ENCODE data around the gene FKBP7.

The FKBP7 gene

DNA sequence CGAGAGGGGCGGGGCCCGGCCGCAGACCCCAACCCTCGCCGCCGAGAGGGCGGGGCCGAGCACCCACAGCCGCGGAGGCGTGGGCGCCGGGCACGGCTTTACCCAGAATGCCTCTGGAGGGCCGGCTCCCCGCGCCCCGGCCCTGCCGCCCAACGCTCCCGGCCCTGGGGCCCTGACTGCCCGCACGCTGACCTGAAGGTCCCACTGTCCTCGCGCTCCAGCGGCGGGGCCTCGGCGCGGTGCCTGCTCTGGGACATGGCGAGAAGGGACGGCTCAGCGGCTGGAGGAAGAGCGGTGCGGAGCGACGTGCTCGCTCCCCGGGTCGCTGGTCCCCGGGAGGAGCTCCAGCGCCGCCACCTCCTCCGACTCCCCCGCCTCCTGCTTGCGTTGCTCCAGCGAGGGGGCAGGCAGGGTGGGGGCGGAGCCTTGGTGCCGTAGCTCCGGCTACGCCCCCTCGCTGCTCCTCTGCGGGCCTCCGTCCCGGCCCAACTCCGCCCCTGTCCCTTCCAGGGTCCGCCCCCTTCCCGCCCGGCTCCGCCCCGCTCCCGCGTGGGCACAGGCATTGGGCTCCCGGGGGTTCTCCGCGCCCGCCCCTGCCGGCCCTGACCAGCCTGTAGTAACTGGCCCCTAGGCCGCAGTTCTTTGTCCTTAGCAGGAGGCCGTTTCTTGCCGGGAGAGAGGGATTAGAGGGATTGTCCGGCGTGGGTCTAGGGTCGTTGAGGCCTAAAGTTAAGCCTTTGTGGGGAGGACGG, 27.4 kb downstream of the FKBP7 start, which contains the start of the genes PJVK and PRKRA:
TSS of gene PJVK (plus strand) at position 605 of the 752 bp plus-strand sequence. CDS start 2,032 bp downstream, outside the sequence.
TSS of gene PRKRA (minus strand) at position 402 of the 752 bp plus-strand sequence. CDS start at position 257, 145 bp downstream.
- DNase-seq (ENCODE audit: low read depth), result peak; percentile 96
- TF ChIP-seq, protein P1, sequence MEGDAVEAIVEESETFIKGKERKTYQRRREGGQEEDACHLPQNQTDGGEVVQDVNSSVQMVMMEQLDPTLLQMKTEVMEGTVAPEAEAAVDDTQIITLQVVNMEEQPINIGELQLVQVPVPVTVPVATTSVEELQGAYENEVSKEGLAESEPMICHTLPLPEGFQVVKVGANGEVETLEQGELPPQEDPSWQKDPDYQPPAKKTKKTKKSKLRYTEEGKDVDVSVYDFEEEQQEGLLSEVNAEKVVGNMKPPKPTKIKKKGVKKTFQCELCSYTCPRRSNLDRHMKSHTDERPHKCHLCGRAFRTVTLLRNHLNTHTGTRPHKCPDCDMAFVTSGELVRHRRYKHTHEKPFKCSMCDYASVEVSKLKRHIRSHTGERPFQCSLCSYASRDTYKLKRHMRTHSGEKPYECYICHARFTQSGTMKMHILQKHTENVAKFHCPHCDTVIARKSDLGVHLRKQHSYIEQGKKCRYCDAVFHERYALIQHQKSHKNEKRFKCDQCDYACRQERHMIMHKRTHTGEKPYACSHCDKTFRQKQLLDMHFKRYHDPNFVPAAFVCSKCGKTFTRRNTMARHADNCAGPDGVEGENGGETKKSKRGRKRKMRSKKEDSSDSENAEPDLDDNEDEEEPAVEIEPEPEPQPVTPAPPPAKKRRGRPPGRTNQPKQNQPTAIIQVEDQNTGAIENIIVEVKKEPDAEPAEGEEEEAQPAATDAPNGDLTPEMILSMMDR (conservative IDR thresholded peaks at IDR 0.05; ENCODE audit: control insufficient read depth, insufficient read depth, low read depth, low read length), result no peak
- H3K4me3 ChIP-seq (ENCODE audit: control insufficient read depth, low read depth, low read length), result peak within 1 kb of the TSS; percentile 84

DNA sequence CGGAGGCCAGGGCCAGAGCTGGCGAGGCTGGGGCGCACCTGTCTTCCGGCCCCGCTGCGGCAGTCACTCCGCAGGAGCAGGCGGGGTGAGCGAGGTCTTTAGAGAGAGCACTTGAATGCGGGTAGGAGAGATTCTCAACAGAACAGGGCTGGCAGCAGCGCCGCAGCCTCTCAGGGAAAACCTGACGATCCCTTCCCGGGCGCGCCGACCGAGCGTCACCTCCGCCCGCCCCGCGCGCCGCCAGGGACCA, 28.0 kb downstream of the FKBP7 start:
- no peak for DNase-seq (ENCODE audit: low read depth)
- TF ChIP-seq, protein P1 (conservative IDR thresholded peaks at IDR 0.05; ENCODE audit: control insufficient read depth, insufficient read depth, low read depth, low read length), result no peak
- H3K4me3 ChIP-seq (ENCODE audit: control insufficient read depth, low read depth, low read length), result peak overlapping the region; percentile 84

- peak overlapping the region; percentile 84 for H3K4me3 ChIP-seq (ENCODE audit: control insufficient read depth, low read depth, low read length)
- TF ChIP-seq, protein P1 (conservative IDR thresholded peaks at IDR 0.05; ENCODE audit: control insufficient read depth, insufficient read depth, low read depth, low read length), result no peak
- DNase-seq (ENCODE audit: low read depth), result no peak
Measured at GRCh38 chr2:178449700-178450523, 28.5 kb downstream of the FKBP7 start.

DNA sequence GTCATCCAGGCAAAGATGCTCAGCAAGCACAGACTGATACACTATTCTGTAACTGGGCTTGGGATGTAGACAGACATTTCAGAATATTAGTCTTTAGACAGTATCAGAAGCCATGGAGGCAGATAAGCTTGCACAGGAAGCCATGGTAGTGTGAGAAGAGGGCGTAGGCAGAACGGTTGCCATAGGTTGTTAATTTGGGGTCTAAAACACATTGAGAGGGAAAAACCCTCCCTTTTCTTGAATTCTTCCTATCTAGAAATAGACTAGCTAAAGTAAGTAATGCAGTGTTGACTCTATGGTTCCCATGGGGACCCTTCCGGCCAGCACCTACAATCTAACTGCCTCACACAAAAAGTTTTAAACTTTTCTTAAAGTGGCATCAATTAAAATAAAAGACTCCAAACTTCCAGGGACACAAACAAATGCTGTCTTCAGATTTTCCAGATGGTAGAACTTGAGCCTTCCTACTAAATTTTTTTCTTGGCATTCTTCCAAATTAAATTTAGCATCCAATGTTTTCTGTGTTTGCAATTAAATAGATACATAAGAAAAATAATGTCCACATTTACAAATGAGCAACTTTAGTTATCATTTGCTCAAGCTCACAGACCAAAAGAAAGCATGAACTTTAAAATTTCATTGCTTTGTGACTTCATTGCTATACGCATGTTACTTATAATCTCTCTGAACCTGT, 29.3 kb downstream of the FKBP7 start:
- TF ChIP-seq, protein P1 (conservative IDR thresholded peaks at IDR 0.05; ENCODE audit: control insufficient read depth, insufficient read depth, low read depth, low read length), result no peak
- H3K4me3 ChIP-seq (ENCODE audit: control insufficient read depth, low read depth, low read length), result peak overlapping the region; percentile 84
- no peak for DNase-seq (ENCODE audit: low read depth)

GRCh38 chr2:178441426-178441825, 37.0 kb downstream of the FKBP7 start:
- no peak for DNase-seq (ENCODE audit: low read depth)
- TF ChIP-seq, protein P1 (conservative IDR thresholded peaks at IDR 0.05; ENCODE audit: control insufficient read depth, insufficient read depth, low read depth, low read length), result no peak
- H3K4me3 ChIP-seq (ENCODE audit: control insufficient read depth, low read depth, low read length), result no peak overlapping the region

DNA sequence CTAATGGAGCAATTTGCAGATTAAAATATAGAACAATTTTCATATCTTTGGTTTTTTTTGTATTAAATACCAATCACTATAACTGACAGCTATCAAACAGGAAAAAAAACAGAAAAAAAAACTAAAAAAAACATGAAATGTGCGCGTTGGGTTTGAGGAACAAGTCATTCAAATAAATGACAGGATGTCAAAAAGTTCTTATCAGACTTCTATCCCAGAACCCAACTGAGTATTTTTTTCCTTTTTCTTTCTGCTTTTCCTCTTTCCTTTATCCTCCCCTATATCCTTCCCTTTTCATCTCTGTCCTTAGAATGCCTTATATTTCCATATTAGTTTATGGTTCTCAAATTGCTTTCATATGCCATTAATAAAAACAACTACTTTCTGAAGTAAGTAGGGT, 41.7 kb downstream of the FKBP7 start:
- TF ChIP-seq, protein P1 (conservative IDR thresholded peaks at IDR 0.05; ENCODE audit: control insufficient read depth, insufficient read depth, low read depth, low read length), result no peak
- no peak for DNase-seq (ENCODE audit: low read depth)

More for the DNA sequence above, 41.7 kb downstream of the FKBP7 start:
- no peak overlapping the region for H3K4me3 ChIP-seq (ENCODE audit: control insufficient read depth, low read depth, low read length)
